T-helper 1 cell (primary cell): ENCODE measurements around the gene RCAN1.
A peak's percentile ranks its signal among the peaks of the same experiment; 100 is the strongest.

ENCODE experiments used
- DNase-seq, 5 donors: peaks; one replicate each; pipeline ENCODE4 v3.0.0-alpha.2; 2012 to 2020

RCAN1 gene

GRCh38 chr21:34536311-34536710 lies 78.6 kb downstream of the RCAN1 start:
- DNase-seq, result no peak

- DNase-seq, result no peak
These were observed 79.0 kb downstream of the RCAN1 start for GRCh38 chr21:34535886-34536285.

GRCh38 chr21:34534522-34534921 lies 80.4 kb downstream of the RCAN1 start:
- no peak for DNase-seq

GRCh38 chr21:34533938-34534337 lies 81.0 kb downstream of the RCAN1 start:
- no peak for DNase-seq

- no peak for DNase-seq
These were observed 83.5 kb downstream of the RCAN1 start for GRCh38 chr21:34531399-34531798.

GRCh38 chr21:34530261-34530660 lies 84.7 kb downstream of the RCAN1 start:
- no peak for DNase-seq

- DNase-seq, result no peak
These were observed 86.8 kb downstream of the RCAN1 start for GRCh38 chr21:34528131-34528561.

GRCh38 chr21:34526618-34527290 lies 88.2 kb downstream of the RCAN1 start:
- peak in 1 of 5 donors; percentile 40 for DNase-seq

GRCh38 chr21:34526241-34526617 lies 88.7 kb downstream of the RCAN1 start:
- no peak for DNase-seq

- no peak for DNase-seq
These were observed 90.0 kb downstream of the RCAN1 start for GRCh38 chr21:34524646-34525601.

- no peak for DNase-seq
These were observed 91.8 kb downstream of the RCAN1 start for GRCh38 chr21:34523019-34523555.

GRCh38 chr21:34522284-34522683 lies 92.6 kb downstream of the RCAN1 start:
- DNase-seq, result no peak

GRCh38 chr21:34521561-34521960 lies 93.4 kb downstream of the RCAN1 start:
- DNase-seq, result no peak

GRCh38 chr21:34520764-34521508 lies 94.0 kb downstream of the RCAN1 start:
- no peak for DNase-seq

GRCh38 chr21:34520281-34520680 lies 94.6 kb downstream of the RCAN1 start:
- DNase-seq, result no peak

GRCh38 chr21:34519694-34520093 lies 95.2 kb downstream of the RCAN1 start:
- no peak for DNase-seq

- no peak for DNase-seq
These were observed 95.9 kb downstream of the RCAN1 start for GRCh38 chr21:34519016-34519415.

- DNase-seq, result no peak
These were observed 96.6 kb downstream of the RCAN1 start for GRCh38 chr21:34518301-34518700.

- DNase-seq, result peak in 1 of 5 donors; percentile 59
These were observed 97.2 kb downstream of the RCAN1 start for GRCh38 chr21:34517491-34518245.

GRCh38 chr21:34517039-34517438 lies 97.9 kb downstream of the RCAN1 start:
- no peak for DNase-seq

GRCh38 chr21:34514576-34515115 lies 100.3 kb downstream of the RCAN1 start:
- no peak for DNase-seq

GRCh38 chr21:34513129-34513675 lies 101.7 kb downstream of the RCAN1 start:
- no peak for DNase-seq
